ENCODE results near the gene PARP6.

The PARP6 gene

DNA sequence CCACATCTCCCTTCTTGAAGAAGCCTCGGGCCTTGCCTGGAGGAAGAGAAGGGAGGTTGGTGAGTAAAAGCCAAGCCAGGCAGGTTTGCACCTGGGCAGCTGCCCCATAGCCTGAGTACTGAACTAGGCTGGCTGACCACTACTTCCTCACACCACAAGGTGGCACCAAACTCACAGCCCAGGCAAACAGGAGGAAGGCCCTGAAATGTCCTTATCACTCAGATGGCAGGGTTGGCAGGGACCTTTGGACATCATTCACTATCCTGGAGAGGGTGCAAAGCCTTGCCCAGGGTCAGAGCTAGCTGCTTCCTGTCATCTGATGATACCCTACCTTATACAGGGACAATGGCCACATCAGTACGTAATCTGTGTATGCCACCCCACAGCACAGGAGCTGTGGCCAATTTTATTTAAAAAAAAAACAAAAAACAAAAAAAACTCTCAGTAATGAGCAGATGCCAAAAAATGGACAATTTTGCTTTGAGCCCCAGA, 72.6 kb downstream of the PARP6 start:
- peak; percentile 49 to 57 for ATAC-seq

DNA sequence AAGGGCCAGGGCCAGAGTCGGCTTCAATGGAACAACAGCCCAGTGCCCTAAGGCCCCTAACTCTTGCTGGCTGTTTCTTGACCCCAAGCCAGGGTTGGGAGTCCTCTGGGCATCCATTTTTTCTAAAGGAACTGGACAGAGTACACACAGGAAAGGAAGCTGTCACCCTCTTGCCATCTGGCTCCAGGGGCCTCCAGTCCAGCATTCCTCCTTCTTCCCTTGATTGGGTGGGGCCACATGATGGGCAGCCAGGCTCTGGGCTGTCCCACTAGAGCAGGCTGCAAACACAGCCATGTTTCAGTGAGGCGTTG, 73.2 kb downstream of the PARP6 start:
- no peak for ATAC-seq

DNA sequence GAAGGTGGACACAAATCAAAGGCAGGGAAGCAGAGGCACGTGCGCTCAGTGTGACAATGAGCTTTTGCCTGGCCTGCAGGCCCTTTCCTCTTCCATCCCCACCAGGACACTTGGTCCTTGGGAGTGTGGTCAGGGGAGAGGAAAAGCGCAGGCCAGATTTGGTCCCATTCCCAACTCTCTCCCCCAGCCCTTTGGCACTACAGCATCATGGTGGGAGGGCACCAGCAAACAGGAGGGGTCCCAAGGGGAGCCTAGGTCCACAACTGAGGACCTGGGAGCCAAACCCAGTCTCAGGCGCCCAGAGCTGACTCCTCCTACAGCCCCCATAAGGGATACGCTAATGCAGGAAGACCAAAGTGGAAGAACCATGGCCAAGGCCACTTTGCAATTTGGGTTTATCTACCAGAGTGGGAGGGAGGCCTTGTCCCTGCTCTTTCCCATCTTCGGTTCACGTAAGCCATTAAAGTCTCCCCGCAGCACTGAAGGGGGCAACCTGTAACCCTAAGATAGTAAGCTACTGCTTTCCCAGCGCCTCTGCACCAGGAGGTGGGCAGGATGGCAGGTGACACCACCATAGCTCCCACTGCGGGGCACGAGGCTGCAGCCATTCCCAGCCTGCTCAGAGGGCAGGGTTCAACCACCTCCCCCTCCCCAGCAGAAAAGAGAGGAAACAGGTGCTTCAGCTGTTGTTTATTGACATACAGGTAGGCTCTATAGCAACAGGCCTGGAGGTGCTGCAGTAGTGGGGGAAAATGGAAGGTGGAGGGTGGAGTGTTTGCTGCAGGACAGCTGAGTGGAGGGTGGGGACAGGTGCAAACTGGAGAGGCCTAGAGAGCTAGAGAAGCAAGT, 73.8 kb downstream of the PARP6 start:
- ATAC-seq: no peak

DNA sequence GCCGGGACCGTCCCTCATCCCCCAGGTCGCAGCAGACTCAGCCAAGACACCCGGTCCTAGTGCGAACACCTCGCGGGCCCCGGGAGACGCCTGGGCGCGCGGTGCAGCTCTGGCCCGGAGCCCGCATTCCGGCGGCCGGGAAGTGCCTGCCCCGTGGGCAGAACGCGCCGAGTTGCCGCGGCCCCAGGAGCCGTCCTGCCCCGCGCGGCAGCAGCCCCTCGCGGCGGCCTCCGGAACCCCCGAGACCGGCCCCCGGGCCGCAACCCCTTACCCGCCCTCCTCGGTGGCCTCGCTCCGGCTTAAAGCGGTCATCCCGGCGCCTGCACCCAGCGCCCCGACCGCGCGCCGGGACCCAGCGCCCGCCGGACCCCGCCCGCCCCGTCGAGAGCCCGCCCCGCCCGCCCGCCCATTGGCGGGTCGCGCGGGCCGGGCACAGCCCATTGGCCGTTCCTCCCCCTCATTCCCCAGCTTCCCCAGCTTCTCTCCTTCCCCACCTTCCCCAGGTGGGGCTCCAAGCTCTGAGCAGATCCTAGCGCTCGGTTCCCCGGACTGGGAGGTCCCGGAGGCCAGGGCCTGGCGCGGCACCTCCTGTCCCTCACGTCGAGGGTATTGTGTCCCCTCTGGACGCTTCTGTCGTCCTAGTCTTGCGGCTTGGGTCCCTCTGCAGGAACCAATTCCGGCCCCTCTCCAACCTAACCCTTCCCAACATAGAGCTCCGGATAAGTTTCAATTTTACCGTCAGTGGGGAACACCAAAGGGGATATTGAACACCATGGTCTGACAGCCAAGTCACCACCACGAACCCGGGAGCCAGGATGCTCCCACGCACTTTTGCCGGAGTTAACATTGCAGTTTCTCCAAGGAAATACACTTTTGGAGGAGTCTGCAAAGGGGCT, 74.6 kb downstream of the PARP6 start, which contains the start of gene GRAMD2A:
Gene GRAMD2A (minus strand): TSS at position 328 of the 896 bp plus-strand sequence.
- ATAC-seq: peak; percentile 58 to 59

DNA sequence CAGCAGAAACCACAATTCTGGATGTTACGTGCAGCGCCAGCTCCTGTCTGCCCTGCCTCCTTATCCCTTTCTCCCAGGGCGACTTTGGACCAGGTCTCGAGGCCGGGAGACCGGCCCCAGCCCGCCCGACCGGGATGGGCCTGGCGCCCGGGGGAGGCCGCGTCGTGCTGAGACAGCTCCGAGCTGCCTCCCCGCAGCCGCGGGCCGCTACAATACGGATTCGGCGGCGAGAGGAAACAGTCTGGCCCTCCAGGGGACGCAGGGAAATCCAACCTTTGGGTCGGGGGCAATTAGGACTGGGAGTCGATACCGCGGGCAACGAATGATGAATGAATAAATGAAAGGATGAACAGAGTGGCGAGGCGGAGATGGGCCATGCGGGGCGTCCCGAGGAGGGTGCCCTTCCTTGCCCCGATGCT, 75.3 kb downstream of the PARP6 start:
- no peak for ATAC-seq

DNA sequence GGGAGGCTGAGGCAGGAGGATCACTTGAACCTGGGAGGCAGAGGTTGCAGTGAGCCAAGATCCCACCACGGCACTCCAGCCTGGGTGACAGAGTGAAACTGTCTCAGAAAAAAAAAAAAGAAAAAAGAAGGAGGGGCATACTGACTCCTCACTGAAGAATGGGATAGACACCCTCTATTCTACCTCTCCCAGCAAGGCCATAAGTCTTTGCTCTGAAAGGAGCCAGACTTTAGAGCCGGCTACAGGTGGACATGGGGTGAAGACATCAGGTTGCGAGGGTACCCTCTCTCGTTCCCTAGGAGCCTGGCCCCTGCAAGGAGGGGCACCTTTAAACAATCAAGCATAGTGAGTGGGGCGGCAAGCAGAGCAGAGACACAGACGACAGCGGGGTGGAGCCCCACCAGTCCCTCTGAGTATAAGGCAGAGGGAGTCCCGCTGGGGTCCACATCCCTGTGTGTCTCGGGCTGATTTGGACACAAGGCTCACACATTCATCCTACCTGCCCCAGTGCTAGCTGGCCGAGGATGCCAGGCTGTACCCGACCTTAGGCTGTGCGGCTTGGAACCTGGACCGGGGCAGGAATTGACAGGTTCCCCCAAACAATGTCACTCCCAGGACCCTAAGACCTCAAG, 75.8 kb downstream of the PARP6 start:
- no peak for ATAC-seq

DNA sequence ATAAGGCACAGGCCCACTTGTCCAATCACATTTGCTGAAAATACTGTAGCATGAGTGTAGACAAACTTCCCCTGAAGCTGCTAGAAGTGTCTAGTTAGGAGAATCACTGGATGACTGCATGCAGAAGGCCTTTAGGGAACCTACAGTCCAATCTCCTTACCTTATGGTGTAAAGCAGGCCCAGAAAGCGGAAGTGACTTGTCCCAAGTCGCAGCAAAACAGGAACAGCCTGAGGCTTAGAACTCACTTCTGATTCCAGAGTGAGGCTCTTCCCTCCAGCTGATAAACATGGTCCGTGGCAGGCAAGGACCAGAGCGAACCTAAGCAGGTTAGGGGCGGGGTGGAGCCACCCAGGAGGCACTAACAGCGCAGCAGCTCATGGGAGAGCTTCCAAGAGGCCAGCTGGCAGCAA, 77.2 kb downstream of the PARP6 start:
- no peak for ATAC-seq

DNA sequence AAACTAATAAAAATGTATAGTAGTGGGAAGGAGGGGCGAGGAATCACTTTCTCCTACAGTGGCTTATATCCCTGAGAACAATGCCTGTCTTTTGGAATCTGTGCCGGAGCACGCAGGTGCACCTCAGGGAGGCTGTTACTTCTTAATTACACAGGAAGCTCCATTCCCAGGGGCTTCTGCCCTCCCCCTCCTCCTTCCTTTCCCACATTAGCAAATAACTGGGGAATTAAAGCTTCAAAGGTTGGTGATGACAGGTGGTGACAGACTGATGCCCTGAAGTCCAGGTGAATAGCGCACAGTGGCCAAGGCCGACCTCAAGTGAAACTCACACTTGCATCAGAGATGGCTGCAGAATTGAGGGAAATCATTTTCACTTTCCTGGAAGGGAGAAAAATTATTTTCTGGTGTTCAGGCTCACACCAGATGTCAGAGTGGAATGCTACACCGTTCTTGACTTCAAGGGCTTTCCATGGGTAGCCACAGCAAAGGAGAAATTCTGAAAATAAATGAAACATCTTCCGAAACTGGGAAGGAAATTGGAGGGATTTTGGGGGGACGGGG, 78.4 kb downstream of the PARP6 start:
- ATAC-seq: no peak

DNA sequence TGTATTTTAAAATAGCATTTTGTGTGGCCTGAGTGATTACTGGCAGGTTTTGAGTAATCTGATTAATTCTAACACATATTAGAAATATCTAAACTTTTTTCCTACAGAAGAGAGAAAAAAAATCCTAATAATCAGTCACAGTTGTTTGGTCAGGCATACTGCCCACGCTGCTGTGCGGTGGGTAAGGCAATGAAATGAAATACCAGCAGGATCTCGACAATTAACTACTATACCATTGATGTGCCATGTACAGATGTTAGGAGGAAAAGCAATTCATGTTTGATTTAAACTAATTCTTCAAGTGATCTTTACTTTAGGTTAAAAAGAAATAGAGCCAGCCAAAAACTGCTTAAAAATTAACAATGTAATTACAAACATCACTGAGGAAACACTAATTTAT, 79.9 kb downstream of the PARP6 start:
- no peak for ATAC-seq

Measured in activated CD4-positive, CD25-positive, alpha-beta regulatory T cell treated with anti-CD3 and anti-CD28 coated beads, Interleukin-2, amount 50 U/mL, for 24 hours (primary cell).